Measurements from ENCODE around the gene SLK.

The SLK gene

GRCh38 chr10:103922659-103923058, 44.3 kb upstream of the SLK start:
- TF ChIP-seq ZFX (IDR thresholded peaks at IDR 0.05) (no peak), CTCF (conservative IDR thresholded peaks at IDR 0.05) (no peak)
- H3K27ac ChIP-seq, result no peak overlapping the region

- no peak for TF ChIP-seq CTCF (conservative IDR thresholded peaks at IDR 0.05)
- no peak for TF ChIP-seq ZFX (IDR thresholded peaks at IDR 0.05)
- H3K27ac ChIP-seq, result no peak overlapping the region
These were observed 43.4 kb upstream of the SLK start for GRCh38 chr10:103923502-103923901.

GRCh38 chr10:103925591-103925990, 41.3 kb upstream of the SLK start:
- H3K27ac ChIP-seq, result no peak overlapping the region
- TF ChIP-seq CTCF (conservative IDR thresholded peaks at IDR 0.05) (no peak), ZFX (IDR thresholded peaks at IDR 0.05) (no peak)

- TF ChIP-seq CTCF (conservative IDR thresholded peaks at IDR 0.05) (no peak; the same call in 1 of the 2 replicates), ZFX (IDR thresholded peaks at IDR 0.05) (no peak)
- H3K27ac ChIP-seq, result no peak overlapping the region
These were observed 40.1 kb upstream of the SLK start for GRCh38 chr10:103926722-103927319.

- no peak for TF ChIP-seq CTCF (conservative IDR thresholded peaks at IDR 0.05)
- TF ChIP-seq ZFX (IDR thresholded peaks at IDR 0.05), result no peak
- H3K27ac ChIP-seq, result no peak overlapping the region
These were observed 38.2 kb upstream of the SLK start for GRCh38 chr10:103928784-103929183.

- TF ChIP-seq ZFX (IDR thresholded peaks at IDR 0.05), result no peak
- no peak for TF ChIP-seq CTCF (conservative IDR thresholded peaks at IDR 0.05)
- no peak overlapping the region for H3K27ac ChIP-seq
These were observed 37.5 kb upstream of the SLK start for GRCh38 chr10:103929381-103929921.

- no peak overlapping the region for H3K27ac ChIP-seq
- TF ChIP-seq CTCF (conservative IDR thresholded peaks at IDR 0.05) (no peak), ZFX (IDR thresholded peaks at IDR 0.05) (no peak)
These were observed 36.5 kb upstream of the SLK start for GRCh38 chr10:103930449-103930848.

All from C4-2B (cell line).